Endothelial cell of hepatic sinusoid (primary cell): ENCODE measurements around the gene MAPK12.

Source experiments
- in situ Hi-C: cut with HindIII; loops from 2 replicates; pipeline ENCODE4 v1.10.0; 2017; ENCODE audit warnings: low sequenced_read_pairs

The MAPK12 gene

GRCh38 chr22:50253046-50253915 is 8.2 kb downstream of the MAPK12 start:
- in situ Hi-C loops, result no loop called here

- in situ Hi-C loops, result no loop called here
Measured at GRCh38 chr22:50252082-50253045, 9.1 kb downstream of the MAPK12 start.

- in situ Hi-C loops, result no loop called here
Measured at GRCh38 chr22:50251477-50252081, 9.9 kb downstream of the MAPK12 start.

- in situ Hi-C loops, result no loop called here
Measured at GRCh38 chr22:50250555-50251476, 10.7 kb downstream of the MAPK12 start, which contains the start of gene HDAC10. TSS of gene HDAC10 (minus strand) at chr22:50251265. CDS start at chr22:50251032, 233 bp downstream.

- in situ Hi-C loops, result no loop called here
Measured at GRCh38 chr22:50250249-50250554, 11.3 kb downstream of the MAPK12 start.

- in situ Hi-C loops, result no loop called here
Measured at GRCh38 chr22:50249341-50250248, 11.9 kb downstream of the MAPK12 start.

- in situ Hi-C loops, result no loop called here
Measured at GRCh38 chr22:50248196-50249081, 13.0 kb downstream of the MAPK12 start.

GRCh38 chr22:50247748-50248147 is 13.7 kb downstream of the MAPK12 start:
- in situ Hi-C loops, result no loop called here

- in situ Hi-C loops, result no loop called here
Measured at GRCh38 chr22:50246242-50247175, 15.0 kb downstream of the MAPK12 start.

GRCh38 chr22:50245214-50246072 is 16.0 kb downstream of the MAPK12 start:
- in situ Hi-C loops, result no loop called here

GRCh38 chr22:50244420-50245213 is 16.9 kb downstream of the MAPK12 start, which contains the start of gene TUBGCP6:
TSS of gene TUBGCP6 (minus strand) at chr22:50245023. CDS start at chr22:50244459, 564 bp downstream.
- in situ Hi-C loops, result no loop called here

- in situ Hi-C loops, result no loop called here
Measured at GRCh38 chr22:50243685-50244419, 17.6 kb downstream of the MAPK12 start.

GRCh38 chr22:50242406-50242949 is 19.0 kb downstream of the MAPK12 start:
- in situ Hi-C loops, result no loop called here

GRCh38 chr22:50238755-50239154 is 22.7 kb downstream of the MAPK12 start:
- in situ Hi-C loops, result no loop called here
